Mucosa of rectum (tissue), 2 donors: ENCODE measurements around the gene ATP6AP1.
A peak's percentile ranks its signal among the peaks of the same experiment; 100 is the strongest.

Source experiments
- H3K27ac ChIP-seq, 2 donors: one replicate each; pipeline ENCODE4 v1.7.0; 2013; ENCODE audit warnings: inconsistent platforms in 2 of 2, low read depth in 2 of 2, low read length in 2 of 2
- H3K27me3 ChIP-seq, 2 donors: one replicate each; pipeline ENCODE4 v1.7.0; 2013; ENCODE audit warnings: low read length in 2 of 2; ENCODE audit not compliant: control insufficient read depth in 2 of 2, insufficient read depth in 2 of 2
- H3K36me3 ChIP-seq, 2 donors: one replicate each; pipeline ENCODE4 v1.7.0; 2013; ENCODE audit warnings: low read length in 2 of 2; ENCODE audit not compliant: control insufficient read depth in 2 of 2, insufficient read depth in 2 of 2
- H3K4me1 ChIP-seq, 2 donors: one replicate each; pipeline ENCODE4 v1.7.0; 2013; ENCODE audit warnings: low read length in 2 of 2, mild to moderate bottlenecking in 1 of 2; ENCODE audit not compliant: control insufficient read depth in 2 of 2, insufficient read depth in 2 of 2
- H3K4me3 ChIP-seq, 2 donors: one replicate each; pipeline ENCODE4 v1.7.0; 2013; ENCODE audit warnings: low read length in 2 of 2
- H3K9ac ChIP-seq, 2 donors: one replicate each; pipeline ENCODE4 v1.7.0; 2013; ENCODE audit warnings: low read length in 2 of 2, low read depth in 1 of 2, mild to moderate bottlenecking in 1 of 2
- H3K9me3 ChIP-seq, 2 donors: one replicate each; pipeline ENCODE4 v1.7.0; 2013; ENCODE audit warnings: low read length in 2 of 2; ENCODE audit not compliant: control insufficient read depth in 2 of 2
- donor health status: healthy.
- donor health status: Normal muscosa, but diverticular disease.

Gene ATP6AP1

GRCh38 chrX:154458954-154459778, 30.7 kb downstream of the ATP6AP1 start:
- Histone ChIP-seq H3K4me3 (peak overlapping the region; percentile 54 to 67), H3K9ac (peak overlapping the region; percentile 56 to 79), H3K4me1 (peaks cover 5 to 6% of the 10 kb centered on the region in 2 donors), H3K9me3 (no peaks in the 10 kb centered on the region), H3K36me3 (peaks cover 0 to 6% of the 10 kb centered on the region in 2 donors), H3K27me3 (no peaks in the 10 kb centered on the region), H3K27ac (peak overlapping the region; percentile 32 to 41)

DNA sequence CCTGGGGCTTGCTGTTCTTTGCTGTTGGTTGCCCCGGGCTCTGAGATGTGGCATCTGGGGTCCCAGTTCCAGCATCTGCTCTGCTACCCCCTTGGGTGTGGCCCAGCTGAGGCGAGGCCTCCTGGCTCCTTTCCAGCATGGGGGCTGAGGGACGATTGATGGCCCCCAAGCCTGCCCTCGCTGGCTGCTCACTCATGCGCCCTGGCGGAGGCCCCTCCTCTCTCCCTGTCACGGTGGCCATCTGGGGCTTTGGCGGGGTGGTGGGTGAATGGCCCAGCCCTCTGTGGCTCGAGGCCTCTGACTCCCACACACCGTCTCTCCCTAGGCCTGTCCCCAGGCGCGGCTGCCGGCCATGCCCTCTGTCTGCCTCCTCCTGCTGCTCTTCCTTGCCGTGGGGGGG, 31.4 kb downstream of the ATP6AP1 start:
- peak overlapping the region in 1 of 2 donors; percentile 21 for H3K9ac ChIP-seq
- H3K27me3 ChIP-seq, result no peaks in the 10 kb centered on the region
- H3K9me3 ChIP-seq, result no peaks in the 10 kb centered on the region
- H3K36me3 ChIP-seq, result peaks cover 0 to 11% of the 10 kb centered on the region in 2 donors
- H3K4me3 ChIP-seq, result no peak overlapping the region
- peaks cover 5 to 6% of the 10 kb centered on the region in 2 donors for H3K4me1 ChIP-seq
- H3K27ac ChIP-seq, result no peak overlapping the region

- no peaks in the 10 kb centered on the region for H3K27me3 ChIP-seq
- no peak overlapping the region for H3K4me3 ChIP-seq
- H3K27ac ChIP-seq, result no peak overlapping the region
Observed at GRCh38 chrX:154460326-154460725, 31.8 kb downstream of the ATP6AP1 start.

GRCh38 chrX:154462396-154462795, 33.9 kb downstream of the ATP6AP1 start:
- Histone ChIP-seq H3K9ac (no peak overlapping the region), H3K27ac (no peak overlapping the region), H3K9me3 (no peaks in the 10 kb centered on the region), H3K4me1 (peaks cover 5 to 6% of the 10 kb centered on the region in 2 donors), H3K27me3 (no peaks in the 10 kb centered on the region), H3K36me3 (peaks cover 0 to 11% of the 10 kb centered on the region in 2 donors), H3K4me3 (no peak overlapping the region)

More at GRCh38 chrX:154460326-154460725, 31.8 kb downstream of the ATP6AP1 start:
- no peaks in the 10 kb centered on the region for H3K9me3 ChIP-seq
- peaks cover 0 to 11% of the 10 kb centered on the region in 2 donors for H3K36me3 ChIP-seq
- H3K4me1 ChIP-seq, result peaks cover 5 to 6% of the 10 kb centered on the region in 2 donors
- H3K9ac ChIP-seq, result no peak overlapping the region

- Histone ChIP-seq H3K4me1 (peaks cover 5 to 6% of the 10 kb centered on the region in 2 donors), H3K27ac (no peak overlapping the region), H3K9me3 (no peaks in the 10 kb centered on the region), H3K27me3 (no peaks in the 10 kb centered on the region), H3K36me3 (peaks cover 0 to 14% of the 10 kb centered on the region in 2 donors), H3K9ac (no peak overlapping the region), H3K4me3 (no peak overlapping the region)
Observed at GRCh38 chrX:154463611-154464220, 35.2 kb downstream of the ATP6AP1 start.

DNA sequence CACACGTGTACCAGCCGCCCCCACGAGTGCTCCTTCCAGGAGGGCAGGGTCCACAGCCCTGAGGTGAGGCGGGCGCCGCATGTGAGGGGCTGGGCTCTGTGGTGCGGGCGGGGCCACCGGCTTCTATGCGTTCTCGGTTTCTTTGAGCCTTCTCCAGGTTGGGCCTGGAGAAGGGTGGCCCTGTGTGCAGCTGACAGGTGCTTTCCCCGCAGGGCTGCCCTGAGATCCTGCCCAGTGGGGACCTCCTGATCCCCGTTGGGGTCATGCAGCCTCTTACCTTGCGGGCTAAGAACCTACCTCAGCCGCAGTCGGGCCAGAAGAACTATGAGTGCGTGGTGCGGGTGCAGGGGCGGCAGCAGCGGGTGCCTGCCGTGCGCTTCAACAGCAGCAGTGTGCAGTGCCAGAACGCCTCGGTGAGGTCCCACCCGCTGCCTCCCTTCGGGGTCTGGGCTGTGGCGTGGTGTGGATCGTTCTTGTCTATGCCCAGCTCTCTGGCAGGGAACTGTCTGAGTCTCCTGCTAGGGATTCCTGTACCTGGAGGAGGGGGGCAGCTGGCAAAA, 36.4 kb downstream of the ATP6AP1 start:
- Histone ChIP-seq H3K36me3 (peaks cover 0 to 15% of the 10 kb centered on the region in 2 donors), H3K9me3 (no peaks in the 10 kb centered on the region), H3K4me3 (no peak overlapping the region), H3K27me3 (no peaks in the 10 kb centered on the region), H3K4me1 (no peaks in the 10 kb centered on the region), H3K27ac (no peak overlapping the region), H3K9ac (no peak overlapping the region)

DNA sequence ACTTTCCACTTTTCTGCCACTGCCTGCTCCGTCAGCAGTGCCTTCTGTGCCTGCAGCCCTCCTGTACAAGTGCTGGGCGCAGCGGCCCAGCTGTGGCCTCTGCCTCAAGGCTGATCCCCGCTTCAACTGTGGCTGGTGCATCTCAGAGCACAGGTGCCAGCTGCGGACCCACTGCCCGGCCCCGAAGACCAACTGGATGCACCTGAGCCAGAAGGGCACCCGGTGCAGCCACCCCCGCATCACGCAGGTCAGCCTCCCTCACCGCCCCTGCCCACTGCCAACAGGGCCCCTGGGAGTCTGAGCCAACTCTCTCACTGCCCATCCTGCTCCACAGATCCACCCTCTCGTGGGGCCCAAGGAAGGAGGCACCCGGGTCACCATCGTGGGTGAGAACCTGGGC, 37.1 kb downstream of the ATP6AP1 start:
- no peaks in the 10 kb centered on the region for H3K9me3 ChIP-seq
- H3K9ac ChIP-seq, result no peak overlapping the region
- peaks cover 0 to 20% of the 10 kb centered on the region in 2 donors for H3K36me3 ChIP-seq
- H3K4me1 ChIP-seq, result no peaks in the 10 kb centered on the region
- H3K4me3 ChIP-seq, result no peak overlapping the region
- no peaks in the 10 kb centered on the region for H3K27me3 ChIP-seq
- no peak overlapping the region for H3K27ac ChIP-seq

DNA sequence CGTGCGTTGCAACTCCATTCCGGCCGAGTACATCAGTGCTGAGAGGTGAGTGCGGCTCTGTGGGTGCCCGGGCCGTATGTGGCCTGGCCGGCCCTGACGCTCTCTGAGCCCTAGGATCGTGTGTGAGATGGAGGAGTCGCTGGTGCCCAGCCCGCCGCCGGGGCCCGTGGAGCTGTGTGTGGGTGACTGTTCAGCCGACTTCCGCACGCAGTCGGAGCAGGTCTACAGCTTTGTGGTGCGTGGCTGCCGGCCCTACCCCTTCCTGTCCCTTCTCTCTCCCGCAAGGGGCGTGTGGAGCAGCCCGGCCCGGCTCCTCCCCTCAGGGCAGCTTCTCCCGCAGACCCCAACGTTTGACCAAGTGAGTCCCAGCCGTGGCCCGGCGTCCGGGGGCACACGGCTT, 37.6 kb downstream of the ATP6AP1 start:
- Histone ChIP-seq H3K9me3 (no peaks in the 10 kb centered on the region), H3K9ac (no peak overlapping the region), H3K4me3 (no peak overlapping the region), H3K36me3 (peaks cover 0 to 19% of the 10 kb centered on the region in 2 donors), H3K27ac (no peak overlapping the region), H3K27me3 (no peaks in the 10 kb centered on the region), H3K4me1 (no peaks in the 10 kb centered on the region)

GRCh38 chrX:154466907-154467306, 38.4 kb downstream of the ATP6AP1 start:
- Histone ChIP-seq H3K4me1 (peaks cover 0 to under 1% of the 10 kb centered on the region in 2 donors), H3K36me3 (peaks cover 0 to 23% of the 10 kb centered on the region in 2 donors), H3K27me3 (no peaks in the 10 kb centered on the region), H3K9ac (no peak overlapping the region), H3K9me3 (no peaks in the 10 kb centered on the region), H3K4me3 (no peak overlapping the region), H3K27ac (no peak overlapping the region)

DNA sequence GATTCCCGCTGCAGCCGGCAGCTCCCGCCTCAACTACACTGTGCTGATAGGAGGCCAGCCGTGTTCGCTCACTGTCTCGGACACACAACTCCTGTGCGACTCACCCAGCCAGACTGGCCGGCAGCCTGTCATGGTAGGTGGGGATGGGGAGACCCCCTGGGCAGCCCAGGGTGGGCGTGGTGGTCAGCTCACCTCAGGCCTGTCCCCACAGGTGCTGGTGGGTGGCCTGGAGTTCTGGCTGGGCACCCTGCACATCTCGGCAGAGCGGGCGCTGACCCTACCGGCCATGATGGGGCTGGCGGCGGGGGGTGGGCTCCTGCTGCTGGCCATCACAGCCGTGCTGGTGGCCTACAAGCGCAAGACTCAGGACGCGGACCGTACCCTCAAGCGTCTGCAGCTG, 39.1 kb downstream of the ATP6AP1 start:
- H3K9ac ChIP-seq, result no peak overlapping the region
- H3K4me3 ChIP-seq, result no peak overlapping the region
- H3K36me3 ChIP-seq, result peaks cover 0 to 23% of the 10 kb centered on the region in 2 donors
- H3K27ac ChIP-seq, result no peak overlapping the region
- no peaks in the 10 kb centered on the region for H3K27me3 ChIP-seq
- H3K4me1 ChIP-seq, result peaks cover 0 to 2% of the 10 kb centered on the region in 2 donors
- H3K9me3 ChIP-seq, result no peaks in the 10 kb centered on the region
